GM18508 (cell line): Measurements from ENCODE around the gene CAMK2D.

Source experiments
- ATAC-seq: cut with Tn5 transposase; IDR thresholded peaks from one replicate; pipeline ENCODE4 v1.9.1; 2021; ENCODE audit warnings: moderate number of reproducible peaks; ENCODE audit not compliant: insufficient read depth, unreplicated experiment

Gene CAMK2D

DNA sequence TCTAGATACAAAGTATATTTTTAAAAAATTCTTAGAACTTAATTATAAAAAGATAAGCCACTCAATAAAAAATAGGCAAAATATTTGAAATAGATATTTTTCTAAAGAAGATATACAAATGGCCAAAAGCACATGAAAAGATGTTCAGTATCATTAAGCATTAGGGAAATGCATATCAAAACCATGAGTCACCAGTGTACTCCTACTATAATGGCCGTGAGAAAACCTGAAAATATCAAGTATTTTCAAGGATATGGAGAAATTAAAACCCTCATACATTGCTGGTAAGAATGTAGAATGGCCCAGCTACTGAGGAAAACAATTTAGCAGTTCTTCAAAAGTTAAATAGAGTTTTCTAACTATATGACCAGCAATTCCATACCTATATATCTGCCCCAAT lies 337.9 kb downstream of the CAMK2D start:
- no peak for ATAC-seq

DNA sequence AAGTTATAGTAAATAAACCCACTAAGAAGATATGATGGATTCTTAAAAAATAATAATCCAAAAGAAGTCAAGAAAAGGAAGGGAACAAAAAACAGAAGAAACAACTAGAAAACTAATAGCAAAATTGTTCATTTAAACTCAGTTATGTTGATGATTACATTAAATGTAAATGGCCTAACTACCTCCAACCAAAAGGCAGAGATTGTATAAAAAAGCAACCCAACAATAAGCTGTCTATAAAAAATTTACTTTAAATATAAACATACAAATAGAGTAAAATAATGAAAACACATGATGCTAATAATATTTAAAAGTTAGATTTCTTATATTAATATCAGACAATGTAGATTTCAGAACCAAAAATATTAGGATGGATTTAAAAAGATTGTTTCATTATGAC lies 340.6 kb downstream of the CAMK2D start:
- no peak for ATAC-seq

DNA sequence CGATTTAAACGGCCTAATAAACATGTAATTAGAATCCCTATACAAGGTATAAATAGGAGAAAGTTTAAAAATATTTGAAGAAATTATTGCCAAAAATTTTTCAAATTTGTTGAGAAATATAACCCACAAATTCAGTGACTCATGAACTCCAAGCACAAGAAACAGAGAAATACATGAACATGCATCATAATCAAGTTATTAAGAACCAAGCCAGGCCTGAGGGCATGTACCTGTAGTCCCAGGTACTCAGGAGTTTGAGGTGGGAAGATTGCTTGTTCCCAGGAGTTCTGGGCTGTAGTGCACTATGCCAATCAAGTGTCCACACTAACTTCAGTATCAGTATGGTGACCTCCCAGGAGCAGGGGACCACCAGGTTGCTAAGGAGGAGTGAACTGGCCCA lies 341.9 kb downstream of the CAMK2D start:
- no peak for ATAC-seq

DNA sequence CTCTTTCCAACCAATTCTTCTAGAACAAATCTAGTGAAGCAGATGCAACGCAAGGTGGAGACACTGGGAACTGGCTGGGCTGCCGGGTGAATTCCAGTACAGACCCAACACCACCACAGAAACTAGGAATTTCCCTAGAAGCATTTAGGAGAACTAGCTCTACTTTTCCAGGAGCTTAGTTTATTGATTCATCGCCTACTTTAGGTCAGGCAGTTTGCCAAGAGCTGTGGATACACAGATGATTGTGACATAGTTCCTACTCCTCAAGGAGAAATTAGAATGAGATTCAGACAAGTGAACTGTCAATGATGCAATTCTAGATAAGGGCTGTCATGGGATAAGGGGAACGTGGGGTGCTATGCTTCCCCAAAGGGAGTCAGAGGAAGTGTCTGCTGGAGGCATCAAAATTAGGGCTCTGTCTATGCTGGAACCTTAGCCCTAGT lies 350.0 kb downstream of the CAMK2D start:
- no peak for ATAC-seq

DNA sequence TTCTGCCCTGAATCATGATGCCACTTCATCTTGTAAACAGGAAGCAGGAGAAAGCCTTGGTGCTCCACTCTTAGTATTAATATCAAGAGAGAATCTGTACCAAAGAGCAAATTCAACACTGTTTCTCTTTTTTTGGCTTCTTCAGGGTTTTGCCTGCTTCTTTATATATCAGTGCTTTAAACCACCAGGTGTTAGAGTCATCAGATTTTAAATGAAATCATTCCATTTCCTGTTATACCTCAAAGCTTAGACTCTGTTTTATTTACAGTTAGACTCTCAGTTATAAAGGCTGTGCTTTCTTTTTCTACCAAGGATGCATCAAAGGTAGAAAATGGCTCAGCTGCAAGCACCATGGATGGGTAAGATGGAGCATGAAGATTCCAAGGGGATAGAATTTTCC lies 350.9 kb downstream of the CAMK2D start:
- no peak for ATAC-seq

DNA sequence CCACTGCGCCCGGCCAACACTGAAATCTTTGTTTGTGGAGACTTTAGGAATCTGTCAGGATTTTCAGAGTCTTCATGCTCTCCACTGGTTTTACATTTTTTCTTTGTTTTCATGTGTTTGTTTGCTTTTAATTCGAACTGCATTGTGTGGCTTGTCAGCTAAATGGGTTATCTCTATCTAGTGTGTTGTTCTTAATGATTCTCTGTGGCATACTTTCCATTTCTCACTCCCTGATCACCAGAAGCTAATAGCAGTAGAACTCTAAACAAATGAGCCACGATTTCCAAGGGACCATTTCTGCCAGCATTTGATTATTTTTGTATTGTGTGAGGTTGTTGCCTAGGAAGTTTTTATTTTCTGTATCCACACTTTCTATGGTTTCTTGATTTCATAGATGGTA lies 352.4 kb downstream of the CAMK2D start:
- ATAC-seq = no peak

DNA sequence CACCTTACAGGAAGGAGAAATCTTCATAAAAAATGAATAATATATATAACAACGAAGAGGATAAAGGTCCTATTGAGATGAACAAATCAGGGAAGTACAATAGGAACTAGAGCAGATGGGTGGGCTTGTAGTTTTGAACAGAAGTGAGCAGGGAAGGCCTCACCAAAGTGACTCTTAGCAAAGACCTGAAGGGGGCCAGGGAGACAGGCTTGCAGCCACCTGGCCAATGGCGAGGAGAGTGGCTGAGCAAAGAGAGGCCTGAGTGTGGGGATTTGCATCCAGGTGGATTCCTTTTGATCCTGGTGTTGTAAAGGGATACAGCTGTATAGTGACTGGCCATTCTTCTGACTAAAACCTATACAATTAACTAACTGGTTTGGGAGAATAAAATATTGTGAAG lies 354.1 kb downstream of the CAMK2D start:
- ATAC-seq = no peak

DNA sequence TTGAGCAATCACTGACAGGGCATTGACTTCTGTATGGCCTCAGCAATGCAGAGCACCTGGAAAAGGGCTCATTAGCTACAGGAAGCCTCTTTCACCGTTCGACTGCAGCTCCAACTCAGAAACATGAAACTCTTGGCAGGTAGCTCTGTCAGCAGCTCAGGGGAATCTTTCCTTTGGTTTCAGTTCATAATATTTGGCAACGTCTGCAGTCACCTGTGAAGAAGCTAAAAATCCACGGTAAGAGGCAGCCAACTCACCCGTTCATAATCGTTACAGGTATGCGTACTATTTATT lies 354.9 kb downstream of the CAMK2D start:
- no peak for ATAC-seq

DNA sequence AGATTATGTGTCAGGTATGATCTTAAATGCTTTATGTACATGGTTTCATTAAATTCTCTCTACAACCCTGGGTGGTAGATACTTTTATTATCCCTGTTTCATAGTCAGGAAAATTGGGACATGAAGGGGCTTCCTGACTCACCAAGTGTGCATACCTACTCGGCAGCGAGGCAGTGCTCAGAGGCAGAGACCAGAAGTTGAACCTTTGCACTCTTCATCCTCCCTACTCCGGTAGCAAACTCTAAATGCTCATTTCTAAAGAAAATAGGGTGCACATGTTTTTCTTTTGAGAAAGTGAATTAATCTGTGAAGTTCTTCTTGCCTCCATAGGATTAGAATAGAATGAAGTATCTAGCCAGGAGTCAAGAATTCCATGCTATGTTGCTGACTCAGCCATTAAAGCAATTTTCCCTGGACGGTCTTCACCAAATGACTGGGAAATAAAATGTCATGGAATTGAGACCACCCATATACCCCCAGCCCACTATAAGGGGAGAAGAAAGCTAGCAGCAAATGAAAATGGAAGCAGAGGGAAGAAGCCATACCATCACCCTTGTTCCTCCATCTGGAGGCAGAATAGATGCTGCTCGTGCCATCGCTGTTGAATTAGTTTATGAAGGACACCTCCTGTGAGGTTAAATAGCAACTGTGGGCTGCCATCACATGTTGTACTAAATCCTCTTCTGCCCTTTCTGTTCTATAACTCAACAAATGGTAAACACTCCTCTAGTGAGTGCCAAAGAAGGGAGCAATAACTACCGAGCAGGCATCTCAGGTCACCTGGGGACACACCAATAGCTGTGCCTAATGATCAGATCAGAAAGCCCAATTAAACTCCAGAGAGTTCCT lies 355.4 kb downstream of the CAMK2D start:
- no peak for ATAC-seq

DNA sequence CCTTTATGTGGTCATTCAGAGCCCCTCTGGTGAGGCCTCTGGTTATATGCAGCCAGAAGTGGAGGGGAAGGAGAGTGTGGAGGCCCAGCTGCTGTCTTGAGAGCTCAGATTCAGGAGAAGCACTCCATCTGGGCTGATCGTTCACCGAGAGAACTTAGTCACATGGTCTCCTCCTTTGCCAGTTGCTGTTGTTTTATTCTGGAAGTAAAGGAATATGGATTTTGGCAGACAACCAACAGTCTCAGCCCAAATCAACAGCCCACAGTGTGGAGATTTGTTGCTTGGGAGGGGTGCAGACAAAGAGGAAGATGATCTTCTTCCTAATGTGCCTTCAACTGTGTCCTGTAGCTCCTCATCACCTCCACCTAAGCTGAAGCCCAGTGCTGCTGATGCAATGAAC lies 356.7 kb downstream of the CAMK2D start:
- ATAC-seq = no peak

DNA sequence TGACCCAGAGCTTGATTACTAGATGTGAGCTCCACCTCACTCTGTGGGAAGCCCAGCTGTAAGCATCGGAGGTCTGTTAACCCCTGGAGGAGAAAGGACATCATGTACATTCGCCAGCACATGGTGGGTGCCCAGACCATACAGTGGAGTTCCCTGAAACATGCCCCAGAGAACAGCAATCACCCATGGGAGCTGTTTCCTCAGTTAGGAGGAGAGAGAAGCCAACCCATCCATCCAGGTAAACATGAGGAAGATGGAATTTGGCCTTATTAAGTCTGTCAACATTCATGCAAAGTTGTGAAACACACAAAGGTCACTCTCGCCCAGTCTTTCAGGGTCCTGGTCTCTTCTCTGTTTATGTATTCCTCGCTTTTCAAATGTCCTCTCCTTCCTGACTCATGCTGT lies 357.4 kb downstream of the CAMK2D start:
- no peak for ATAC-seq
